ENCODE measurements around the gene KIRREL3. TPM values are rescaled to one million over a fixed set of nuclear protein-coding genes. Genes with fewer than 3 reads are reported as not detected.

Gene KIRREL3
- total and polyA plus RNA-seq, 2 donors (not counting 3 experiments of a cell fraction or from before 2014, with no cell fraction given), result not detected

DNA sequence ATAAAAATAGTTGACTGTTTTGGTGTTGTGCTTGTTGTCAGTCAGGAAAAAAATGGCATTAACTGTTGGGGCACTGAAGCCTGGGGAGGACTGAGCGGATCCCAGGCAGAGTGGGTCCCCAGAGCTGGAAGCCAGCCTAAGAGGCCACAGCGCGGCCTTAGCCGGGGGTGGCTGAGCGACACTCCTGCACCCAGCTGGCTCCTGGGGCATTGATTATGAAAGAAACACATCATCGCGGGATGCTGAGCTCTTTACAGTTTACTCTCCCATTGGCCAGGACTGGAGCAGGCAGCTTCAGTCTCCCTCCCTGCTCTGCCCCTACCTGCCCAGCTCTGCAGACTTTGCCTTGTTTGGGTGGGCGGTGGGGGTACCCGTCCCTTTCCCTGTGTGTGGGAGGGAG is 523.6 kb downstream of the KIRREL3 start:
- no peaks in the 10 kb centered on the region for H3K9me1 ChIP-seq (replicated peaks; ENCODE audit: control insufficient read depth, extremely low read depth, insufficient read depth, low read length)

More for the DNA sequence above, 523.6 kb downstream of the KIRREL3 start:
- no TSS peak for BruUV-seq (replicated peaks)
- H3K4me1 ChIP-seq (ENCODE audit: control insufficient read depth, extremely low read depth, insufficient read depth, low read length), result no peaks in the 10 kb centered on the region
- no peaks in the 10 kb centered on the region for H3K9me3 ChIP-seq (replicated peaks; ENCODE audit: control insufficient read depth, insufficient read depth, low read length)
- TF ChIP-seq POLR2AphosphoS5 (IDR thresholded peaks at IDR 0.05; ENCODE audit: insufficient read depth, low read depth, low read length) (no peak), POLR2A (IDR thresholded peaks at IDR 0.05; ENCODE audit: low read depth, low read length) (no peak), JUN (IDR thresholded peaks at IDR 0.05; ENCODE audit: borderline replicate concordance, insufficient read depth, insufficient read length, low read depth) (no peak), EZH2 (IDR thresholded peaks at IDR 0.05; ENCODE audit: borderline replicate concordance, low read depth, low read length, severe bottlenecking) (no peak), MYC (IDR thresholded peaks at IDR 0.05; ENCODE audit: low read depth, low read length) (no peak), FOS (IDR thresholded peaks at IDR 0.05; ENCODE audit: borderline replicate concordance, insufficient read depth, low read length) (no peak), GATA2 (IDR thresholded peaks at IDR 0.05; ENCODE audit: insufficient read depth, insufficient read length, low read depth, low read length) (no peak)
- TF ChIP-seq, protein P1, sequence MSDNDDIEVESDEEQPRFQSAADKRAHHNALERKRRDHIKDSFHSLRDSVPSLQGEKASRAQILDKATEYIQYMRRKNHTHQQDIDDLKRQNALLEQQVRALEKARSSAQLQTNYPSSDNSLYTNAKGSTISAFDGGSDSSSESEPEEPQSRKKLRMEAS (IDR thresholded peaks at IDR 0.05; ENCODE audit: insufficient read depth, insufficient read length), result no peak
- TF ChIP-seq, protein P2, sequence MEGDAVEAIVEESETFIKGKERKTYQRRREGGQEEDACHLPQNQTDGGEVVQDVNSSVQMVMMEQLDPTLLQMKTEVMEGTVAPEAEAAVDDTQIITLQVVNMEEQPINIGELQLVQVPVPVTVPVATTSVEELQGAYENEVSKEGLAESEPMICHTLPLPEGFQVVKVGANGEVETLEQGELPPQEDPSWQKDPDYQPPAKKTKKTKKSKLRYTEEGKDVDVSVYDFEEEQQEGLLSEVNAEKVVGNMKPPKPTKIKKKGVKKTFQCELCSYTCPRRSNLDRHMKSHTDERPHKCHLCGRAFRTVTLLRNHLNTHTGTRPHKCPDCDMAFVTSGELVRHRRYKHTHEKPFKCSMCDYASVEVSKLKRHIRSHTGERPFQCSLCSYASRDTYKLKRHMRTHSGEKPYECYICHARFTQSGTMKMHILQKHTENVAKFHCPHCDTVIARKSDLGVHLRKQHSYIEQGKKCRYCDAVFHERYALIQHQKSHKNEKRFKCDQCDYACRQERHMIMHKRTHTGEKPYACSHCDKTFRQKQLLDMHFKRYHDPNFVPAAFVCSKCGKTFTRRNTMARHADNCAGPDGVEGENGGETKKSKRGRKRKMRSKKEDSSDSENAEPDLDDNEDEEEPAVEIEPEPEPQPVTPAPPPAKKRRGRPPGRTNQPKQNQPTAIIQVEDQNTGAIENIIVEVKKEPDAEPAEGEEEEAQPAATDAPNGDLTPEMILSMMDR (IDR thresholded peaks at IDR 0.05; ENCODE audit: extremely low read depth in 1 of 2, insufficient read depth in 1 of 2, low read depth in 1 of 2, low read length in 2 of 2), result no peak
- no peaks in the 10 kb centered on the region for H3K36me3 ChIP-seq (ENCODE audit: control insufficient read depth in 2 of 2, extremely low read depth in 1 of 2, insufficient read depth in 2 of 2, low read length in 2 of 2)
- POLR2A ChIA-PET, result interaction anchor here (0.6 kb wide), 1 partner anchor 502 kb away, joined by 3 read pairs; no protein-coding TSS in a partner anchor
- H3K4me3 ChIP-seq (replicated peaks in 1 of 3; ENCODE audit: insufficient read depth in 1 of 3, low read depth in 1 of 3, low read length in 3 of 3), result no peak overlapping the region
- intact Hi-C loops (cut with micrococcal nuclease), result no loop called here
- no peaks in the 10 kb centered on the region for H3K27me3 ChIP-seq (ENCODE audit: control insufficient read depth in 2 of 2, insufficient read depth in 2 of 2, low read length in 2 of 2)
- H3K79me2 ChIP-seq (ENCODE audit: control insufficient read depth, insufficient read depth, low read length), result no peaks in the 10 kb centered on the region
- H3K27ac ChIP-seq (ENCODE audit: insufficient read depth, low read depth, low read length), result no peak overlapping the region
- H4K20me1 ChIP-seq (replicated peaks; ENCODE audit: control insufficient read depth, extremely low read depth, insufficient read depth, low read length), result no peaks in the 10 kb centered on the region
- DNase-seq (ENCODE audit: low read depth, low spot score) (no peak), FAIRE-seq (no peak)
- no peak overlapping the region for H3K9ac ChIP-seq (replicated peaks; ENCODE audit: extremely low read depth, insufficient read depth, low read length)
- dilution Hi-C loops (cut with MboI; ENCODE audit: extremely low pct_ligation_motif_present, low sequenced_read_pairs), result no loop called here
- CTCF ChIA-PET, result interaction anchor here (1.1 to 3.4 kb wide), 2 partner anchors 36 to 167 kb away, joined by 5 to 10 read pairs; no protein-coding TSS in a partner anchor
- H2AFZ ChIP-seq (ENCODE audit: low read depth, low read length), result no peak overlapping the region
- no peak overlapping the region for H3K4me2 ChIP-seq (ENCODE audit: insufficient read depth, low read length)

All from endothelial cell of umbilical vein (primary cell).